Measurements from ENCODE around the gene ZNF778.

- no peak for TF ChIP-seq CTCF (IDR thresholded peaks at IDR 0.05; ENCODE audit: insufficient read depth, low read length, poor library complexity, severe bottlenecking)
- no peak for TF ChIP-seq EZH2phosphoT487 (conservative IDR thresholded peaks at IDR 0.05; ENCODE audit: low read length)
Measured at GRCh38 chr16:89274561-89275283, 57.2 kb downstream of the ZNF778 start.
